GM19239 (cell line): ENCODE results near the gene ERICH4.

Experiments used
- DNase-seq: peaks from one replicate; pipeline ENCODE4 v3.0.0; 2011; ENCODE audit warnings: low spot score; ENCODE audit not compliant: insufficient read length
- FAIRE-seq: peaks from 2 replicates; lab custom pipeline; 2011; peaks lifted over from hg19 to GRCh38; lab: Jason Lieb, UNC

ERICH4 gene

GRCh38 chr19:41412953-41413352 is 30.0 kb upstream of the ERICH4 start:
- FAIRE-seq (no peak), DNase-seq (no peak)

- no peak for FAIRE-seq
- no peak for DNase-seq
Observed at GRCh38 chr19:41413947-41414346, 29.0 kb upstream of the ERICH4 start.

DNA sequence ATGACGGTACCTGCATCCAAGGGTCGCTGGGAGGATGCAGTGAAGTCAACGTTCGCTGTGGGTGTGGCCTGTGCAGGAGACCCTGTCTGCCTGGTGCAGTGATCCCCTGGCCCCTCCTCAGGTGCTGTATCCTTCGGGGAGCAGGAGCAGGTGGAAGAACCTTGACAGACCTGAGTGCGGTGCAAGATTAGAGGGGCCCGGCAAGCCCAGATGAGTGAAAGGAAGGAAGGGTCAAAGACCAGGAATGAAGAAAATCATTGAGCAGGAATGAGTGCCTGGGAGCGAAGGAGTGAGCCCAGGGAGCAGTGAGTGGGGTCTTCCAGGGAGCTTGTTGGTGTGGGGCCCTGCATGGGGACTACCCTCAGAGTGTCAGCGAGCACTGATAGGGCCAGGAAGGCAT is 28.5 kb upstream of the ERICH4 start:
- DNase-seq (no peak), FAIRE-seq (no peak)

- no peak for FAIRE-seq
- DNase-seq, result no peak
Observed at GRCh38 chr19:41415154-41415571, 27.8 kb upstream of the ERICH4 start.

DNA sequence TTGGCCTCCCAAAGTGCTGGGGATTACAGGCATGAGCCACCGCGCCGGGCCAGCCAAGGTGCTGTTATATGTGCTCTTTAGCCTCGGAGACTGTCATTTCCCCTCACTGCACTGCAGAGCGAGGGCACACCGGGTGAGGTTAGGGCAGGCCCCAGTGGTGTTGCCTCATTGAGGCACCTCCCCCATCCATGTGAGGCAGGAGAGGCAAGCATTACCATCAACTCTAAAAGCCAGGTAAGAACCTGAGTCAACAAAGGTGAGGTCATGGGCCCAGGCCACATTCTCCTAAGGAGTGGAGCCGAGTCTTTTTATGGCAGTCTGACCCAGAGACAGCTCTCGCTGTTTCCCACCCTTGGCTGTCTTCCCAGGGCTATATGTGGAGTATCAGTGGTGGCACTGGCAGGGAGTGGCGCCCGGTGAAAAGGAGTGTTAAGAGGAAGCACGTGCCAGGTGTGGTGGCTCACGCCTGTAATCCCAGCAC is 26.7 kb upstream of the ERICH4 start:
- FAIRE-seq (no peak), DNase-seq (no peak)

- no peak for FAIRE-seq
- no peak for DNase-seq
Observed at GRCh38 chr19:41420101-41420880, 22.7 kb upstream of the ERICH4 start.

DNA sequence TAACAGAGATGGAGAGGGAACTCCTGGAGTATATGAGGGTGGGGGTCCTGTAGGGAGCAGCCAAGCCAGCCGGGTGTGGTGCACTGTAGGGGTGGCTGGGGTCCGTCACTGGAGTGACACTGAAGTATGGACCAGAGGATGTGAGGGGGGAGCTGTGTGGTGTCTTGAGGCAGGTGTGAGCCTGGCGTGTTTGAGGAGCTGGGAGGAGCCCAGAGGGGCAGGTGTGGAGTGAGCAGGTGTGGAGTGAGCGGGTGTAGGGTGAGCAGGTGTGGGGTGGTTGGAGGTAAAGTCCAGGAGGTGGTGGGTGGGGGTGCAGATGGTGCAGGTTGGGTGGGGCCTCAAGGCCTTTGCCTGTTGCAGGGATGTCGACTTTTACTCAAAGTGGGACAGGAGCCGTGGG is 21.6 kb upstream of the ERICH4 start:
- FAIRE-seq (no peak), DNase-seq (no peak)

- DNase-seq (no peak), FAIRE-seq (no peak)
Observed at GRCh38 chr19:41421973-41422372, 21.0 kb upstream of the ERICH4 start.

DNA sequence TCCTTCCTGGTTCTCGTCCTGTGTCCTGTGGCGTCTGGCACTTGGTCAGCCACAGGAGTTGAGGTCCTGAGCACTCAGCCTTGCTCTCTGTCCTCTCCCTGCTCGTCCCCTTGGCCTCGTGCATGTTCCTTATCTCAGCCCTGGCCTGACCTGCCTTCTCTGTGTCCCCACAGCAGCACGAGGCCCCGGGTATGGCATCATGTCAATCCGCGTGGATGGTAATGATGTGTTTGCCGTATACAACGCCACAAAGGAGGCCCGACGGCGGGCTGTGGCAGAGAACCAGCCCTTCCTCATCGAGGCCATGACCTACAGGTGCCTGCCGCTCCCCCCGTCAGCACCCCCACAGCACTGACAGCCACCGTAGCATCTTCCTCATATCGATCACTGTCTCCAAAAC is 20.5 kb upstream of the ERICH4 start:
- no peak for DNase-seq
- no peak for FAIRE-seq

DNA sequence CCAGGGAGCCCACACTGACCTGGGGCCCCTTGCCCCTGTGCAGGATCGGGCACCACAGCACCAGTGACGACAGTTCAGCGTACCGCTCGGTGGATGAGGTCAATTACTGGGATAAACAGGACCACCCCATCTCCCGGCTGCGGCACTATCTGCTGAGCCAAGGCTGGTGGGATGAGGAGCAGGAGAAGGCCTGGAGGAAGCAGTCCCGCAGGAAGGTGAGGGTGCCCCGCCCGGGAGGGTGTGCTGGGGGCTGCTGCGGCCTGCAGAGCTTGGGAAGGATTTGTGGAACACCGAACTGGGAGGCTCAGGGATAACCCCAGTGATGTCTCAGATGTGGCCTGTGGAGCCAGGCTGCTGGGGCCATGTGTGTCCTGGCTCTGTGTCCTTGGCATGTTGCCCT is 20.0 kb upstream of the ERICH4 start:
- no peak for FAIRE-seq
- DNase-seq, result no peak

DNA sequence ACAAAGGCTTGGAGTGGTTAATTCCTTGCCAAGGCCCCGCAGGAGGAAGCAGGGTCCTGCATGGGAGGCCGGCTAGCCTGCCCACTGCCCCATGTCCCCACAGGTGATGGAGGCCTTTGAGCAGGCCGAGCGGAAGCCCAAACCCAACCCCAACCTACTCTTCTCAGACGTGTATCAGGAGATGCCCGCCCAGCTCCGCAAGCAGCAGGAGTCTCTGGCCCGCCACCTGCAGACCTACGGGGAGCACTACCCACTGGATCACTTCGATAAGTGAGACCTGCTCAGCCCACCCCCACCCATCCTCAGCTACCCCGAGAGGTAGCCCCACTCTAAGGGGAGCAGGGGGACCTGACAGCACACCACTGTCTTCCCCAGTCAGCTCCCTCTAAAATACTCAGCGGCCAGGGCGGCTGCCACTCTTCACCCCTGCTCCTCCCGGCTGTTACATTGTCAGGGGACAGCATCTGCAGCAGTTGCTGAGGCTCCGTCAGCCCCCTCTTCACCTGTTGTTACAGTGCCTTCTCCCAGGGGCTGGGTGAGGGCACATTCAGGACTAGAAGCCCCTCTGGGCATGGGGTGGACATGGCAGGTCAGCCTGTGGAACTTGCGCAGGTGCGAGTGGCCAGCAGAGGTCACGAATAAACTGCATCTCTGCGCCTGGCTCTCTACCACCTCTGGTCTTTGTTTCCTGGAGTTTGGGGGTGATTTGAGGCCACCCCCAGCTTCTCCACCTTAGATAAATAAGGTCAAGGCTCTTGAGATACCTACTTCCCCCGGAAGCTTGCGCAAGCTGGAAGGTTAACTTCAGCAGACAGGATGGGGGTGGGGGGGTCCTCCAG is 18.4 kb upstream of the ERICH4 start:
- no peak for FAIRE-seq
- DNase-seq, result no peak

DNA sequence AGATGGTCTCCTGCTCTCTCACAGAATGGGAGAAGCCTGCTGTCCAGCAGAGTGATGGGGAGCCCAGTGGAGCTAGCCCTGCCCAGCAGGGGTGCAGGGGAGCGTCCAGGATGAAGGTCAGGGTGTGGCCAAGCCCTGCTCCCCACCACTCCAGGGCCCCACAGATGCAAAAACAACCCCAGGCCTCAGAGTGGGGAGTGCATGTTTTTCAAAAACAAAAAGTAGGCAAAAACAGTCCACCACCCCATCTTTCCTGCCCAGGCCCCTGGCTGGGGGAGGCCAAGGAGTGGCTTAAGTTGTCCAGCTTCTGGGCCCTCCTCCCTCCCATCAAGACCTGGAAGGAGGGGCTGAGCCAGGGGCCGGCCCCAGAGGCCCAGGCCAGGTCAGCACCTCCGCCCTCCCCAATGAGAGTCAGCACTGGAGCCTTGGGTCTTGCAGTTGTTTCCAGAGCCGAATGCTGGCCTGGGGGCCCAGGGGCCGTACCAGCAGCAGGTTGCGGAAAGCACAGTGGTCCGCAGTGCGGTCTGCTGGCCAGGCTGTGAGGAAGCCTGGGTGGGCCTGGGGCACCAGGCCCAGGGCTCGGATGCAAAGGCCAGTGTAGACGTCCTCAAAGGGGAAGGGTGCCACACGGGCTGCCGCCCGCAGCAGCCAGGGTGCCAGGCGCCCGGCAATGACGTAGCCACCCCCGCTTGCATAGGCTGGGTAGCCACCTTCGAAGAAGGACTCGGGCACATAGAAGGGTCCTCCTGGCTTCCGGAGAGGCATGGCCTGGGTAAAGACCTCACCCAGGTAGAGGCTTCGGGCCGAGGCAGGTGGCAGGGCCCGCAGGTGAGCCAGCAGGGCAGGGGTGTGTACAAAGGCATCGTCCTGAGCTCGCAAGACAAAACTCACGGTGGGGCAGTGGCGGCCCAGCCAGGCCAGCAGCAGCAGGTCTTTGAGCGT is 17.5 kb upstream of the ERICH4 start:
- DNase-seq (no peak), FAIRE-seq (no peak)

GRCh38 chr19:41426116-41426841 is 16.7 kb upstream of the ERICH4 start:
- FAIRE-seq (no peak), DNase-seq (no peak)

DNA sequence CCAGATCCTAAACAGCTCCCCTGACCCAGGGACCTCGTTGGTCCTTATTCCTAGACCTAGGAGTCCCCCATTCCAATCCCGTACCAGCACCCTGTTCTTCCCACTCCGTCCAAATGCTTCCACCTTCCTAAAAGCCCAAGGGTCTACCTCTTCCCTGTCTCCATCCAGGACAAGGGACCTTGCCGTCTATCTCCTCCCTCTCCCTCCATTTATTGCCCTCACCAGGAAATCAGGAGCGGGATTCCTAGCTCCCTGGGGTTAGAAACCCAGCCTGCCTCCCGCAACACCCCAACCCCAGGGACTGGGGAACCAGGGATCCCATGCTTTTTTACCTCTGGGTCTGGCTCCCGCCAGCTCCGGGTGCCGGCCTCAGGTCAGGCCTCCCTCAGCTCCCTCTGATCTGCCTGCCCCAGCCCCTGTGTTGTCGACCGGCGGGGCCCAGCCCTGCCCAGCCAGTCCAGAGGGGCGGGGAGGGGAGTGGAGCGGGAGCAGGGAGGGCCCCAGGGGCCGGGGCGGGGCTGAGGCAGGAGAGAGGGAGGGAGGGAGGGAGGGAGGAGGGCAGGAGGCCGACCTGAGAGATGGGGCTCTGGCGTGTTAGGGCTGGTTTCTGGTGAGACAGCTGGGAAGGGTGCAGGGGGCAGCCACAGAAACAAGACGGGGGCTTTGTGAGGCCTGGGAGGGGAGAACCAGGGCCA is 15.9 kb upstream of the ERICH4 start, which contains the start of gene B3GNT8:
Gene B3GNT8 (minus strand): TSS at position 423 of the 695 bp plus-strand sequence. CDS start 596 bp downstream, outside the sequence.
- peak; percentile 36 for DNase-seq
- FAIRE-seq, result no peak

DNA sequence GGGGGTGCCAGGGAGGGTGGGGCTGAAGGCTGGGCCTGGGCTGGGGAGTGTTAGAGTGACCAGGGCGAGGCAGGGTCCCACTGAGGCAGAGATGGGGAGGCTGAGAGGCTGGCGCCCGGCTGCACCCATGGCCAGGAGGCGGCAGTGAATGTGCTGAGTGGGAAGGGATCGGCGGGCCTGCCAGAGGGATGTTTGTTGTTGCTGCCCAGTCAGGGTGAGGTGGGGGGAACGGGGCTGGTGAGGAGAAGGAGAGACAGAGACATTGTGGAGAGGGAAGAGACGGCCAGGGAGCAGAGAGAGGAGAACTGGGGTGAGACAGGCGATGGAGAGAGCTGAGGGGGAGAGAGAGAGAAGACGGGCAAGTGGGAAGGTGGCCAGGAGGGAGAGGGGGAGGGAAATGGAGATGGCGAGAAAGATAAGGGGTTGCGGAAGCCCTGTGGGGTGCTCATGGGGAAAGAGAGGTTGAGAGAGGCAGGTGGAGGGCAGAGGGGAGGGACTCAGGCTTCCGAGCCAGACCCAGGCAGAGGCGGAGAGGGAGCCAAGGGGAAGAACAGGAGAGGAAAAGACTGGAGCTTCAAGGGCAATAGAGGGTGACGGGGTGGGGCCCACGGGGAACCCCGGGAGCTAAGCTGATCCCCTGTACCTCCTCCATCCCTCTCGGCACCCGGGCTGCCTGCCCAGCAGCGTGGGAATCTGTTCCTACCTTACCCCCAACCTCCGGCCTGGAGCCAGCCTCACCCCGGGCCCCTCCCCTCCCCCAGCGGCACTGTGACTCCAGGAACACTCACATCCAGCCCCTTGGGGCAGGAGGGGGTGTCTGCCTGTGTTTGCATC is 15.1 kb upstream of the ERICH4 start:
- FAIRE-seq, result peak; percentile 39
- no peak for DNase-seq

DNA sequence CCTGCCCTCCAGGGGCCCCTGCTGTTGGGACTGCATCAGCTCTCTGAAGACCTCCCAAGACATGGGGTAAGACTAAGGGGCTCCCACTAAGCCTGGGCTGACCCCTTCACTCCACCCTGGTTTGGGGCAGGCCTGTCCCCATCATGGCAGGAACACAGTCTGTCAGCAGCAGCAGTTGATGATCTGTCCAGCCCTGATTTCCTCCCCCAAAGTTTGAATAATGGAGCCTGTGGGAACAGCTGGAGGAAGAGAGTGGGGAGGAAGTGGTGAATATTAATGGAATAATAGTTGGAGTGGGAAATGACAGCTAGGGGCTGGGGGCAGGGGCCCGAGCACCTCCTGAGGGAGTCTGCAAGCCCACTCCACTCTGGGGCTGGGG is 14.5 kb upstream of the ERICH4 start:
- FAIRE-seq, result no peak
- DNase-seq, result no peak

GRCh38 chr19:41430922-41431321 is 12.0 kb upstream of the ERICH4 start:
- DNase-seq (no peak), FAIRE-seq (no peak)
